Femur (tissue), 1 donor: ENCODE measurements around the gene C1orf21.

ENCODE experiments used
- DNase-seq: peaks from one replicate; pipeline ENCODE4 v3.0.0-alpha.2; 2017

C1orf21 gene

GRCh38 chr1:184520336-184520735, 133.5 kb downstream of the C1orf21 start:
- DNase-seq = no peak

- DNase-seq = no peak
Observed at GRCh38 chr1:184524248-184524647, 137.4 kb downstream of the C1orf21 start.

GRCh38 chr1:184527402-184527801, 140.6 kb downstream of the C1orf21 start:
- no peak for DNase-seq

- DNase-seq = no peak
Observed at GRCh38 chr1:184530226-184530625, 143.4 kb downstream of the C1orf21 start.

- no peak for DNase-seq
Observed at GRCh38 chr1:184531296-184531695, 144.5 kb downstream of the C1orf21 start.

GRCh38 chr1:184532199-184532598, 145.4 kb downstream of the C1orf21 start:
- DNase-seq = no peak

GRCh38 chr1:184533049-184533448, 146.2 kb downstream of the C1orf21 start:
- no peak for DNase-seq

- DNase-seq = no peak
Observed at GRCh38 chr1:184533915-184534314, 147.1 kb downstream of the C1orf21 start.

GRCh38 chr1:184534690-184535089, 147.9 kb downstream of the C1orf21 start:
- DNase-seq = no peak

- DNase-seq = peak; percentile 25
Observed at GRCh38 chr1:184535191-184535970, 148.6 kb downstream of the C1orf21 start.

- DNase-seq = no peak
Observed at GRCh38 chr1:184536246-184536985, 149.6 kb downstream of the C1orf21 start.

GRCh38 chr1:184539580-184539979, 152.8 kb downstream of the C1orf21 start:
- DNase-seq = no peak

GRCh38 chr1:184541537-184542152, 154.8 kb downstream of the C1orf21 start:
- DNase-seq = no peak

- no peak for DNase-seq
Observed at GRCh38 chr1:184542291-184542690, 155.5 kb downstream of the C1orf21 start.

GRCh38 chr1:184545601-184546000, 158.8 kb downstream of the C1orf21 start:
- no peak for DNase-seq

- no peak for DNase-seq
Observed at GRCh38 chr1:184552446-184552845, 165.6 kb downstream of the C1orf21 start.

GRCh38 chr1:184553845-184554244, 167.0 kb downstream of the C1orf21 start:
- DNase-seq = no peak

GRCh38 chr1:184555665-184556641, 169.1 kb downstream of the C1orf21 start:
- no peak for DNase-seq

- DNase-seq = no peak
Observed at GRCh38 chr1:184556665-184557064, 169.8 kb downstream of the C1orf21 start.

- DNase-seq = no peak
Observed at GRCh38 chr1:184557423-184558347, 170.9 kb downstream of the C1orf21 start.

GRCh38 chr1:184558691-184559090, 171.9 kb downstream of the C1orf21 start:
- no peak for DNase-seq
